Neural cell (in vitro differentiated cells): ENCODE measurements around the gene IQCN. TPM values are rescaled to one million over a fixed set of nuclear protein-coding genes. Genes with fewer than 3 reads are reported as not detected.

Experiments
- H2AFZ ChIP-seq: fragments of 200-600, 300-800 bp; sonication (generic), shearing (Covaris generic); 2 replicates; pipeline ENCODE4 v1.6.0; 2014; ENCODE audit warnings: low read depth, mild to moderate bottlenecking, antibody characterized with exemption, low read length, moderate library complexity
- H3F3A ChIP-seq: fragments of 200-600 bp; shearing (Covaris generic); 2 replicates; pipeline ENCODE4 v1.6.1; 2016; ENCODE audit warnings: mild to moderate bottlenecking, moderate library complexity, mixed read lengths, antibody characterized with exemption, low read length; ENCODE audit not compliant: insufficient read depth, poor library complexity, severe bottlenecking
- H3K27ac ChIP-seq: fragments of 200-600, 300-800 bp; sonication (generic), shearing (Covaris generic); 2 replicates; pipeline ENCODE4 v1.5.1; 2014; ENCODE audit warnings: mild to moderate bottlenecking, low read length, moderate library complexity
- H3K27me3 ChIP-seq: fragments of 300-800, 200-600 bp; sonication (generic), shearing (Covaris generic); 2 replicates; pipeline ENCODE4 v1.6.0; 2014; ENCODE audit warnings: mild to moderate bottlenecking, low read depth, low read length, moderate library complexity; ENCODE audit not compliant: insufficient read depth
- H3K36me3 ChIP-seq: fragments of 300-800, 200-600 bp; sonication (generic), shearing (Covaris generic); 2 replicates; pipeline ENCODE4 v1.5.1; 2014; ENCODE audit warnings: mild to moderate bottlenecking, antibody characterized with exemption, low read length, moderate library complexity; ENCODE audit not compliant: insufficient read depth
- H3K4me2 ChIP-seq: fragments of 300-800, 200-600 bp; sonication (generic), shearing (Covaris generic); 2 replicates; pipeline ENCODE4 v1.6.0; 2014; ENCODE audit warnings: mild to moderate bottlenecking, low read length
- H3K4me3 ChIP-seq: fragments of 300-800, 200-600 bp; sonication (generic), shearing (Covaris generic); 2 replicates; pipeline ENCODE4 v1.5.1; 2014; ENCODE audit warnings: mild to moderate bottlenecking, low read length, moderate library complexity
- H3K79me2 ChIP-seq: fragments of 200-600 bp; shearing (Covaris generic); replicated peaks from 2 replicates; pipeline ENCODE4 v1.6.0; 2014; ENCODE audit warnings: mild to moderate bottlenecking, low read length, moderate library complexity; ENCODE audit not compliant: insufficient read depth
- H3K9ac ChIP-seq: fragments of 300-800, 200-600 bp; sonication (generic), shearing (Covaris generic); 2 replicates; pipeline ENCODE4 v1.6.1; 2016; ENCODE audit warnings: mild to moderate bottlenecking, low read length, mixed read lengths
- H3K9me2 ChIP-seq: fragments of 200-600 bp; shearing (Covaris generic); 2 replicates; pipeline ENCODE4 v1.6.1; 2016; ENCODE audit warnings: mild to moderate bottlenecking, low read length, mixed read lengths; ENCODE audit not compliant: insufficient read depth
- H3K9me3 ChIP-seq: fragments of 200-600, 300-800 bp; sonication (generic), shearing (Covaris generic); 2 replicates; pipeline ENCODE4 v1.6.1; 2016; ENCODE audit warnings: mild to moderate bottlenecking, mixed run types, low read length, moderate library complexity, mixed read lengths
- H4K20me1 ChIP-seq: fragments of 200-600 bp; shearing (Covaris generic); 2 replicates; pipeline ENCODE4 v1.6.1; 2016; ENCODE audit warnings: mild to moderate bottlenecking, mixed run types; ENCODE audit not compliant: insufficient read depth
- EP300 ChIP-seq: fragments of 450-650 bp; conservative IDR thresholded peaks from 2 replicates; pipeline ENCODE4 v1.6.1; 2014; ENCODE audit warnings: antibody characterized with exemption, mild to moderate bottlenecking, moderate library complexity; ENCODE audit not compliant: poor library complexity, severe bottlenecking
- EZH2 ChIP-seq: fragments of 200-600, 300-800 bp; shearing (Covaris generic), sonication (generic); IDR thresholded peaks from 2 replicates; pipeline ENCODE4 v1.6.1; 2014; ENCODE audit warnings: antibody characterized with exemption, low read length, borderline replicate concordance, mild to moderate bottlenecking; ENCODE audit not compliant: insufficient read depth, poor library complexity, severe bottlenecking
- MXI1 ChIP-seq: fragments of 450-650 bp; conservative IDR thresholded peaks from 2 replicates; pipeline ENCODE4 v1.6.1; 2014; ENCODE audit warnings: antibody characterized with exemption, mild to moderate bottlenecking; ENCODE audit not compliant: poor library complexity, severe bottlenecking
- POLR2AphosphoS5 ChIP-seq: IDR thresholded peaks from 2 replicates; pipeline ENCODE4 v1.6.1; 2012
- RAD21 ChIP-seq: fragments of 450-650 bp; conservative IDR thresholded peaks from 2 replicates; pipeline ENCODE4 v1.6.1; 2014; ENCODE audit warnings: antibody characterized with exemption, mild to moderate bottlenecking, moderate library complexity
- SMC3 ChIP-seq: fragments of 450-650 bp; conservative IDR thresholded peaks from 2 replicates; pipeline ENCODE4 v1.6.1; 2014; ENCODE audit warnings: antibody characterized with exemption, mild to moderate bottlenecking, moderate library complexity; ENCODE audit not compliant: poor library complexity
- TAF1 ChIP-seq: IDR thresholded peaks from 2 replicates; pipeline ENCODE4 v1.6.1; 2012; ENCODE audit warnings: low read depth
- polyA plus RNA-seq: library from polyadenylated mRNA; depleted of rRNA; stranded (reverse); fragments of >200 nt; gene quantifications from 2 replicates; pipeline ENCODE4 v1.2.3, GENCODE V29; 2014
- TF ChIP-seq, protein P1 (sequence below): fragments of 450-650 bp; IDR thresholded peaks from 2 replicates; pipeline ENCODE4 v1.5.1; 2014; ENCODE audit warnings: antibody characterized with exemption, mild to moderate bottlenecking, moderate library complexity; ENCODE audit not compliant: poor library complexity, severe bottlenecking
- TF ChIP-seq, protein P2 (sequence below): IDR thresholded peaks from 2 replicates; pipeline ENCODE4 v1.6.1; 2012; ENCODE audit warnings: borderline replicate concordance

Gene IQCN
- polyA plus RNA-seq, 1 donor from 2014 or later, result 2.5 TPM

DNA sequence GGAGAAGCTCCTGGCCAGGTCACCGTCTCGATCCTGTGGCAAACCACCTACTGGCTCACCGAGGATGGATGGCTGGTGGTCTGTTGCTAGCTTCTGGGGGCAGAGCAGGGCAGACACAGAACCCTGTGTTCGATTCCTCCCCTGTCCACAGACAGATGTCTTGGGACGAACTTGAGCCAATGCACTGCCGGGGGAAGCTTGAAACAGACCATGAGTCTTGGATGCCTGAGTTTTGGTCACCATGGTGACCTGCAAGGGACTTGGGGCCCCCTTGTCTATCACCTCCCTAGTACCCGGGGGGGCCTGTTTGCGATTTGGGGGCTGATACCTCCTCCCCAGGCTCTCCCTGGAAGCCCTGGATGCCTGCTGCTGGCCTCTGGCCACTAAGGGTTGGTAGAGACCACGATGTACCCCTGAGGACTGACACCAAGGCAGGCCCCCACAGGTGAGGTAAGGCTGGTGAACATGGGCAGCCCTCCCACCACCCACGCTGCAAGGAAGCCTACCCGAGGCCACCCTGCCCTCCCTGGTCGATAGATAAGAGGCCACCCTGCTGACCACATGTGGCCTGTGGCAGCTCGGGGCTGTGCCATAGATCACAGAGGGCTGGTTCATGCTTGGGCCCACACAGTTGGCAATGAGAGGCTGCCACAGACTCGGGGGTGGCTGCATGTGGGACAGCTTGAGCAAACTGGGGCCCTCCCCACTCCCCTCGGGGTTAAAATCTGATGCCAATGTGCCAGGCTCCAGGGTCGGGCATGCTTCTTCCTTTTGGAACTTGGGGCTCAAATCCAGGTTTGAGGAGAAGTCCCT is 10.7 kb downstream of the IQCN start:
- H2AFZ ChIP-seq, result no peak overlapping the region
- TF ChIP-seq, protein P1, sequence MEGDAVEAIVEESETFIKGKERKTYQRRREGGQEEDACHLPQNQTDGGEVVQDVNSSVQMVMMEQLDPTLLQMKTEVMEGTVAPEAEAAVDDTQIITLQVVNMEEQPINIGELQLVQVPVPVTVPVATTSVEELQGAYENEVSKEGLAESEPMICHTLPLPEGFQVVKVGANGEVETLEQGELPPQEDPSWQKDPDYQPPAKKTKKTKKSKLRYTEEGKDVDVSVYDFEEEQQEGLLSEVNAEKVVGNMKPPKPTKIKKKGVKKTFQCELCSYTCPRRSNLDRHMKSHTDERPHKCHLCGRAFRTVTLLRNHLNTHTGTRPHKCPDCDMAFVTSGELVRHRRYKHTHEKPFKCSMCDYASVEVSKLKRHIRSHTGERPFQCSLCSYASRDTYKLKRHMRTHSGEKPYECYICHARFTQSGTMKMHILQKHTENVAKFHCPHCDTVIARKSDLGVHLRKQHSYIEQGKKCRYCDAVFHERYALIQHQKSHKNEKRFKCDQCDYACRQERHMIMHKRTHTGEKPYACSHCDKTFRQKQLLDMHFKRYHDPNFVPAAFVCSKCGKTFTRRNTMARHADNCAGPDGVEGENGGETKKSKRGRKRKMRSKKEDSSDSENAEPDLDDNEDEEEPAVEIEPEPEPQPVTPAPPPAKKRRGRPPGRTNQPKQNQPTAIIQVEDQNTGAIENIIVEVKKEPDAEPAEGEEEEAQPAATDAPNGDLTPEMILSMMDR, result no peak
- no peak for TF ChIP-seq EP300
- TF ChIP-seq, protein P2, sequence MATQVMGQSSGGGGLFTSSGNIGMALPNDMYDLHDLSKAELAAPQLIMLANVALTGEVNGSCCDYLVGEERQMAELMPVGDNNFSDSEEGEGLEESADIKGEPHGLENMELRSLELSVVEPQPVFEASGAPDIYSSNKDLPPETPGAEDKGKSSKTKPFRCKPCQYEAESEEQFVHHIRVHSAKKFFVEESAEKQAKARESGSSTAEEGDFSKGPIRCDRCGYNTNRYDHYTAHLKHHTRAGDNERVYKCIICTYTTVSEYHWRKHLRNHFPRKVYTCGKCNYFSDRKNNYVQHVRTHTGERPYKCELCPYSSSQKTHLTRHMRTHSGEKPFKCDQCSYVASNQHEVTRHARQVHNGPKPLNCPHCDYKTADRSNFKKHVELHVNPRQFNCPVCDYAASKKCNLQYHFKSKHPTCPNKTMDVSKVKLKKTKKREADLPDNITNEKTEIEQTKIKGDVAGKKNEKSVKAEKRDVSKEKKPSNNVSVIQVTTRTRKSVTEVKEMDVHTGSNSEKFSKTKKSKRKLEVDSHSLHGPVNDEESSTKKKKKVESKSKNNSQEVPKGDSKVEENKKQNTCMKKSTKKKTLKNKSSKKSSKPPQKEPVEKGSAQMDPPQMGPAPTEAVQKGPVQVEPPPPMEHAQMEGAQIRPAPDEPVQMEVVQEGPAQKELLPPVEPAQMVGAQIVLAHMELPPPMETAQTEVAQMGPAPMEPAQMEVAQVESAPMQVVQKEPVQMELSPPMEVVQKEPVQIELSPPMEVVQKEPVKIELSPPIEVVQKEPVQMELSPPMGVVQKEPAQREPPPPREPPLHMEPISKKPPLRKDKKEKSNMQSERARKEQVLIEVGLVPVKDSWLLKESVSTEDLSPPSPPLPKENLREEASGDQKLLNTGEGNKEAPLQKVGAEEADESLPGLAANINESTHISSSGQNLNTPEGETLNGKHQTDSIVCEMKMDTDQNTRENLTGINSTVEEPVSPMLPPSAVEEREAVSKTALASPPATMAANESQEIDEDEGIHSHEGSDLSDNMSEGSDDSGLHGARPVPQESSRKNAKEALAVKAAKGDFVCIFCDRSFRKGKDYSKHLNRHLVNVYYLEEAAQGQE, result no peak
- no peak for TF ChIP-seq MXI1
- no peak for TF ChIP-seq EZH2
- no peak for TF ChIP-seq SMC3
- TF ChIP-seq TAF1, result no peak
- no peak for TF ChIP-seq POLR2AphosphoS5
- TF ChIP-seq RAD21, result no peak
- H3K27ac ChIP-seq, result no peak overlapping the region
- no peak overlapping the region for H3K4me2 ChIP-seq
- no peak overlapping the region for H3K4me3 ChIP-seq
- H3K9me2 ChIP-seq, result no peaks in the 10 kb centered on the region
- H4K20me1 ChIP-seq, result no peaks in the 10 kb centered on the region
- H3K27me3 ChIP-seq, result no peaks in the 10 kb centered on the region
- no peaks in the 10 kb centered on the region for H3F3A ChIP-seq
- no peak overlapping the region for H3K9ac ChIP-seq
- no peaks in the 10 kb centered on the region for H3K36me3 ChIP-seq
- H3K9me3 ChIP-seq, result no peaks in the 10 kb centered on the region
- H3K79me2 ChIP-seq, result no peaks in the 10 kb centered on the region

GRCh38 chr19:18262917-18263316 is 11.3 kb downstream of the IQCN start:
- Histone ChIP-seq H3K9ac (no peak overlapping the region), H3K9me2 (no peaks in the 10 kb centered on the region), H3K79me2 (no peaks in the 10 kb centered on the region), H2AFZ (no peak overlapping the region), H3K27me3 (no peaks in the 10 kb centered on the region), H3K27ac (no peak overlapping the region), H4K20me1 (no peaks in the 10 kb centered on the region), H3K4me2 (no peak overlapping the region), H3F3A (no peaks in the 10 kb centered on the region), H3K9me3 (no peaks in the 10 kb centered on the region), H3K36me3 (no peaks in the 10 kb centered on the region), H3K4me3 (no peak overlapping the region)
- TF ChIP-seq EZH2 (no peak), SMC3 (no peak), TAF1 (no peak), EP300 (no peak), RAD21 (no peak), POLR2AphosphoS5 (no peak), MXI1 (no peak)
- TF ChIP-seq, protein P2, result no peak
- TF ChIP-seq, protein P1, result no peak
